H1 (cell line): ENCODE results near the gene RDM1. TPM values are rescaled to one million over a fixed set of nuclear protein-coding genes. Genes with fewer than 3 reads are reported as not detected.

ENCODE experiments used
- CHD7 ChIP-seq: fragments of 300-600 bp; sonication (generic); IDR thresholded peaks from 2 replicates; pipeline ENCODE4 v1.7.1; 2012; ENCODE audit warnings: low read length, moderate library complexity, mild to moderate bottlenecking, inconsistent platforms; ENCODE audit not compliant: insufficient replicate concordance
- CREB1 ChIP-seq: IDR thresholded peaks from 2 replicates; pipeline ENCODE4 v1.6.1; 2012; ENCODE audit warnings: inconsistent platforms
- KDM5A ChIP-seq: fragments of 200-600 bp; IDR thresholded peaks from 2 replicates; pipeline ENCODE4 v1.7.1; 2012; ENCODE audit warnings: mild to moderate bottlenecking, low read length, inconsistent platforms, mixed read lengths
- SAP30 ChIP-seq: fragments of 300-600 bp; sonication (generic); IDR thresholded peaks from 2 replicates; pipeline ENCODE4 v1.7.1; 2012; ENCODE audit warnings: low read length, moderate library complexity, mild to moderate bottlenecking, inconsistent platforms; ENCODE audit not compliant: insufficient read depth, insufficient replicate concordance
- polyA plus RNA-seq, 7 experiments: library from polyadenylated mRNA; depleted of rRNA in 3 of 7; stranded (reverse) in 5 of 7; unstranded in 2 of 7; fragments of >200 nt in 5 of 7; fragments of 200-250 nt in 2 of 7; gene quantifications; 1 replicate in 5 of 7; 2 replicates in 1 of 7; 4 replicates in 1 of 7; pipeline versions ENCODE4 v1.2.1 to v1.2.3, GENCODE V29; 2011 to 2013; ENCODE audit warnings: missing spikeins in 2 of 7, mixed read lengths in 2 of 7
- total RNA-seq: library from RNA; stranded (reverse); fragmentation: NEBNext Ultra II Directional; extraction: Animal tissue kit (Norgen Biotek cat#: 25700); gene quantifications from 2 replicates; pipeline ENCODE4 v1.2.1, GENCODE V29; 2021

Gene RDM1
- total and polyA plus RNA-seq, 2 of the 8 experiments (the other 6 are each of a cell fraction or from before 2014, with no cell fraction given) = 7.3 to 9.7 TPM

- TF ChIP-seq CHD7 (no peak), KDM5A (no peak), SAP30 (no peak), CREB1 (no peak)
- TF ChIP-seq, all 59 proteins: peak for 0
Measured at GRCh38 chr17:35907691-35908090, 22.9 kb downstream of the RDM1 start (continued).
